Panc1 (cell line): ENCODE measurements around the gene SLC10A7. TPM values are rescaled to one million over a fixed set of nuclear protein-coding genes. Genes with fewer than 3 reads are reported as not detected.

ENCODE experiments used
- ATAC-seq: fragments of 200-7000 bp; cut with Tn5 transposase; 2 replicates; pipeline ENCODE4 v1.9.1; 2020; ENCODE audit warnings: mild to moderate bottlenecking, moderate library complexity
- BruUV-seq: library from RNA; stranded (reverse); fragments of 400-500 nt; replicated peaks from 2 replicates; lab custom pipeline; 2021; lab: Mats Ljungman, UMichigan
- CTCF ChIA-PET: fragments of 300-600 bp; sonication (Branson Sonifier 250); formaldehyde crosslinking; loops from one replicate; lab custom pipeline; 2022; ENCODE audit warnings: antibody characterized with exemption; lab: Charles Lee
- POLR2A ChIA-PET: fragments of 300-600 bp; sonication (Branson Sonifier 250); formaldehyde crosslinking; loops from one replicate; lab custom pipeline; 2022; ENCODE audit warnings: antibody characterized with exemption; lab: Charles Lee
- DNase-seq: peaks from one replicate; pipeline ENCODE4 v3.0.0-alpha.2; 2010; ENCODE audit warnings: low read depth, low spot score
- H3K27ac ChIP-seq: 2 replicates; pipeline ENCODE4 v1.5.1; 2011; ENCODE audit warnings: mild to moderate bottlenecking, low read length, inconsistent platforms
- H3K27me3 ChIP-seq: fragments of 200-500 bp; sonication (Bioruptor generic); 2 replicates; pipeline ENCODE4 v1.6.0; 2014; ENCODE audit warnings: low read length, inconsistent platforms; ENCODE audit not compliant: control insufficient read depth, insufficient read depth
- H3K36me3 ChIP-seq: fragments of 200-500 bp; sonication (Bioruptor generic); 2 replicates; pipeline ENCODE4 v1.5.1; 2014; ENCODE audit warnings: inconsistent platforms, mild to moderate bottlenecking, low read length, moderate library complexity; ENCODE audit not compliant: control insufficient read depth, insufficient read depth
- H3K4me1 ChIP-seq: 2 replicates; pipeline ENCODE4 v1.5.1; 2011; ENCODE audit warnings: inconsistent platforms, mild to moderate bottlenecking, low read length, moderate library complexity; ENCODE audit not compliant: control insufficient read depth, insufficient read depth
- H3K4me3 ChIP-seq, 2 experiments: 2 replicates each; pipeline ENCODE4 v1.5.1; 2011 to 2012; ENCODE audit warnings: low read depth in 2 of 2, low read length in 2 of 2, mild to moderate bottlenecking in 2 of 2, inconsistent platforms in 1 of 2, moderate library complexity in 1 of 2
- H3K9me3 ChIP-seq: fragments of 200-500 bp; sonication (Bioruptor generic); 2 replicates; pipeline ENCODE4 v1.5.1; 2014; ENCODE audit warnings: low read depth, mild to moderate bottlenecking, inconsistent platforms, low read length, moderate library complexity; ENCODE audit not compliant: control insufficient read depth, insufficient read depth
- POLR2AphosphoS5 ChIP-seq: IDR thresholded peaks from 2 replicates; pipeline ENCODE4 v1.6.1; 2012; ENCODE audit warnings: mild to moderate bottlenecking, low read depth, low read length, moderate library complexity
- SIN3A ChIP-seq: IDR thresholded peaks from 2 replicates; pipeline ENCODE4 v1.6.1; 2012; ENCODE audit warnings: low read depth, mild to moderate bottlenecking, low read length, moderate library complexity, borderline replicate concordance; ENCODE audit not compliant: insufficient read depth
- TCF7L2 ChIP-seq: IDR thresholded peaks from 2 replicates; pipeline ENCODE4 v1.6.1; 2011; ENCODE audit warnings: mild to moderate bottlenecking, low read depth, low read length, inconsistent platforms
- in situ Hi-C: cut with HindIII; loops from 2 replicates; pipeline ENCODE4 v1.10.0; 2016; ENCODE audit warnings: low sequenced_read_pairs, low pct_unique_long_range_greater_than_20kb
- intact Hi-C: fragments of 100-400 bp; cut with micrococcal nuclease; formaldehyde crosslinking; loops from one replicate; pipeline ENCODE4 v1.10.0; 2022; ENCODE audit not compliant: unreplicated experiment
- total RNA-seq: library from RNA; stranded (reverse); gene quantifications from one replicate; pipeline ENCODE4 v1.2.1, GENCODE V29; 2021; ENCODE audit not compliant: unreplicated experiment
- TF ChIP-seq, protein P1 (sequence below): fragments of 450-650 bp; IDR thresholded peaks from 2 replicates; pipeline ENCODE4 v1.5.1; 2017; ENCODE audit warnings: mild to moderate bottlenecking
- TF ChIP-seq, protein P2 (sequence below), 2 experiments: IDR thresholded peaks; 2 replicates each; pipeline ENCODE4 v1.6.1; 2011 to 2012; ENCODE audit warnings: low read depth in 2 of 2, control low read depth in 1 of 2, low read length in 1 of 2, mild to moderate bottlenecking in 1 of 2, moderate library complexity in 1 of 2; ENCODE audit not compliant: insufficient read depth in 1 of 2

Gene SLC10A7
- total RNA-seq, 1 experiment from 2014 or later: 1.5 TPM

DNA sequence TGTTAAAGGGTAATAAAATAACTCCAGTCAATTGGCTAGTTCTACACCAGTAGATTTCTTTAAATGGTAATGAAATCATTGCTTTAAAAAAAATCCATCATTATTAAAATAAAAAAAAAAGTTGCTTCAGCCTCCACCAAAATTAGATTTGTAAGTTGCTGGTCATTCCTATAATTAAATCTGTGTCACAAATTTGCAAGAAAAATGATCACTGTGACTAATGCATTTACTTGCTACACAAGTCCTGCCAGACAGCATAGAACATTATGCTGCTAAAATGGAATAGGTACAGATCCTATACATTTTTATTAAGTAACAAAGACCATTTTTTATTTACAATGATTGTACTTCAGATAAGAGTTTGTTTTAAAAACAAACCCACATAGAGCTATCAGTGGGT is 85.8 kb downstream of the SLC10A7 start:
- ChIA-PET POLR2A (no interaction called here), CTCF (no interaction called here)
- Histone ChIP-seq H3K4me3 (no peak overlapping the region), H3K4me1 (no peaks in the 10 kb centered on the region), H3K27me3 (no peaks in the 10 kb centered on the region), H3K27ac (no peak overlapping the region), H3K9me3 (no peaks in the 10 kb centered on the region), H3K36me3 (no peaks in the 10 kb centered on the region)
- TF ChIP-seq, protein P1, sequence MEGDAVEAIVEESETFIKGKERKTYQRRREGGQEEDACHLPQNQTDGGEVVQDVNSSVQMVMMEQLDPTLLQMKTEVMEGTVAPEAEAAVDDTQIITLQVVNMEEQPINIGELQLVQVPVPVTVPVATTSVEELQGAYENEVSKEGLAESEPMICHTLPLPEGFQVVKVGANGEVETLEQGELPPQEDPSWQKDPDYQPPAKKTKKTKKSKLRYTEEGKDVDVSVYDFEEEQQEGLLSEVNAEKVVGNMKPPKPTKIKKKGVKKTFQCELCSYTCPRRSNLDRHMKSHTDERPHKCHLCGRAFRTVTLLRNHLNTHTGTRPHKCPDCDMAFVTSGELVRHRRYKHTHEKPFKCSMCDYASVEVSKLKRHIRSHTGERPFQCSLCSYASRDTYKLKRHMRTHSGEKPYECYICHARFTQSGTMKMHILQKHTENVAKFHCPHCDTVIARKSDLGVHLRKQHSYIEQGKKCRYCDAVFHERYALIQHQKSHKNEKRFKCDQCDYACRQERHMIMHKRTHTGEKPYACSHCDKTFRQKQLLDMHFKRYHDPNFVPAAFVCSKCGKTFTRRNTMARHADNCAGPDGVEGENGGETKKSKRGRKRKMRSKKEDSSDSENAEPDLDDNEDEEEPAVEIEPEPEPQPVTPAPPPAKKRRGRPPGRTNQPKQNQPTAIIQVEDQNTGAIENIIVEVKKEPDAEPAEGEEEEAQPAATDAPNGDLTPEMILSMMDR: no peak
- TF ChIP-seq, protein P2, sequence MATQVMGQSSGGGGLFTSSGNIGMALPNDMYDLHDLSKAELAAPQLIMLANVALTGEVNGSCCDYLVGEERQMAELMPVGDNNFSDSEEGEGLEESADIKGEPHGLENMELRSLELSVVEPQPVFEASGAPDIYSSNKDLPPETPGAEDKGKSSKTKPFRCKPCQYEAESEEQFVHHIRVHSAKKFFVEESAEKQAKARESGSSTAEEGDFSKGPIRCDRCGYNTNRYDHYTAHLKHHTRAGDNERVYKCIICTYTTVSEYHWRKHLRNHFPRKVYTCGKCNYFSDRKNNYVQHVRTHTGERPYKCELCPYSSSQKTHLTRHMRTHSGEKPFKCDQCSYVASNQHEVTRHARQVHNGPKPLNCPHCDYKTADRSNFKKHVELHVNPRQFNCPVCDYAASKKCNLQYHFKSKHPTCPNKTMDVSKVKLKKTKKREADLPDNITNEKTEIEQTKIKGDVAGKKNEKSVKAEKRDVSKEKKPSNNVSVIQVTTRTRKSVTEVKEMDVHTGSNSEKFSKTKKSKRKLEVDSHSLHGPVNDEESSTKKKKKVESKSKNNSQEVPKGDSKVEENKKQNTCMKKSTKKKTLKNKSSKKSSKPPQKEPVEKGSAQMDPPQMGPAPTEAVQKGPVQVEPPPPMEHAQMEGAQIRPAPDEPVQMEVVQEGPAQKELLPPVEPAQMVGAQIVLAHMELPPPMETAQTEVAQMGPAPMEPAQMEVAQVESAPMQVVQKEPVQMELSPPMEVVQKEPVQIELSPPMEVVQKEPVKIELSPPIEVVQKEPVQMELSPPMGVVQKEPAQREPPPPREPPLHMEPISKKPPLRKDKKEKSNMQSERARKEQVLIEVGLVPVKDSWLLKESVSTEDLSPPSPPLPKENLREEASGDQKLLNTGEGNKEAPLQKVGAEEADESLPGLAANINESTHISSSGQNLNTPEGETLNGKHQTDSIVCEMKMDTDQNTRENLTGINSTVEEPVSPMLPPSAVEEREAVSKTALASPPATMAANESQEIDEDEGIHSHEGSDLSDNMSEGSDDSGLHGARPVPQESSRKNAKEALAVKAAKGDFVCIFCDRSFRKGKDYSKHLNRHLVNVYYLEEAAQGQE (IDR thresholded peaks at IDR 0.05; ENCODE audit: insufficient read depth in 1 of 2, low read depth in 2 of 2, low read length in 1 of 2): no peak
- TF ChIP-seq SIN3A: no peak
- TF ChIP-seq TCF7L2: no peak
- no peak for TF ChIP-seq POLR2AphosphoS5
- in situ Hi-C loops: no loop called here
- intact Hi-C loops: no loop called here
- ATAC-seq (no peak), DNase-seq (no peak)
- no TSS peak for BruUV-seq

DNA sequence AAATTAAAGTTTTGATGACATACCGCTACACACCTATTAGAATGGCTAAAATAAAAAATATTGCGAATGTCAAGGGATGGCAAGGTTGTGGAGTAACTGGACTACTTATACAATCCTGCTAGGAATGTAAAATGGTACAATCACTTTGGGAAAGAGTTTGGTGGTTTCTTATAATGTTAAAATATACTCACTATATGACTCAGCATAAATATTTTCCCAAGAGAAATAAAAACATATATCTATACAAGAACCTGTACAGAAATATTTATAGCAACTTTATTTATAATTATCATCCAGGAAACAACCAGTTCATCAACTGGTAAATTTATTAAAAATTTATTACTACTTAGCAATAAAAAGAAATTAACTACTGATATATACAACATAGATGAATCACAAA is 89.7 kb downstream of the SLC10A7 start:
- DNase-seq: no peak
- no TSS peak for BruUV-seq
- H3K4me3 ChIP-seq: no peak overlapping the region
- in situ Hi-C loops: no loop called here
- intact Hi-C loops: no loop called here
- no peaks in the 10 kb centered on the region for H3K36me3 ChIP-seq
- POLR2A ChIA-PET: no interaction called here
- ATAC-seq: no peak
- TF ChIP-seq, protein P1: no peak
- no peak for TF ChIP-seq SIN3A
- TF ChIP-seq POLR2AphosphoS5: no peak
- TF ChIP-seq TCF7L2: no peak
- TF ChIP-seq, protein P2 (IDR thresholded peaks at IDR 0.05; ENCODE audit: insufficient read depth in 1 of 2, low read depth in 2 of 2, low read length in 1 of 2): no peak
- H3K27me3 ChIP-seq: no peaks in the 10 kb centered on the region
- H3K4me1 ChIP-seq: no peaks in the 10 kb centered on the region
- no peaks in the 10 kb centered on the region for H3K9me3 ChIP-seq
- H3K27ac ChIP-seq: no peak overlapping the region
- CTCF ChIA-PET: no interaction called here
